Mesodermal cell (in vitro differentiated cells): Measurements from ENCODE around the gene GEMIN7. TPM values are rescaled to one million over a fixed set of nuclear protein-coding genes. Genes with fewer than 3 reads are reported as not detected.
A peak's percentile ranks its signal among the peaks of the same experiment; 100 is the strongest.

Experiments used
- H3K27ac ChIP-seq: 2 replicates; pipeline ENCODE4 v1.7.0; 2013; ENCODE audit warnings: mild to moderate bottlenecking, low read depth, low read length, moderate library complexity; ENCODE audit not compliant: severe bottlenecking
- H3K36me3 ChIP-seq: 2 replicates; pipeline ENCODE4 v1.7.1; 2013; ENCODE audit warnings: mild to moderate bottlenecking, low read length, moderate library complexity; ENCODE audit not compliant: control insufficient read depth, insufficient read depth
- H3K4me1 ChIP-seq: one replicate; pipeline ENCODE4 v1.7.1; 2013; ENCODE audit warnings: mild to moderate bottlenecking, low read length; ENCODE audit not compliant: insufficient read depth, control insufficient read depth, poor library complexity, severe bottlenecking
- H3K4me3 ChIP-seq: 2 replicates; pipeline ENCODE4 v1.7.0; 2013; ENCODE audit warnings: low read length, control low read depth, mild to moderate bottlenecking; ENCODE audit not compliant: insufficient read depth, poor library complexity, severe bottlenecking; ENCODE audit errors: extremely low read depth
- H3K9me3 ChIP-seq: 2 replicates; pipeline ENCODE4 v1.7.1; 2013; ENCODE audit warnings: mild to moderate bottlenecking, low read length, moderate library complexity; ENCODE audit not compliant: control insufficient read depth
- WGBS, 2 experiments: methylation state at CpG; one replicate each; pipeline ENCODE4 v1.1.5; 2013; ENCODE audit warnings: missing lambda C conversion rate in 2 of 2; ENCODE audit not compliant: insufficient coverage in 2 of 2; 5-methylcytosine and 5-hydroxymethylcytosine counted together
- polyA plus RNA-seq, 2 experiments: library from polyadenylated mRNA; stranded (reverse); fragments of 50-300 nt; gene quantifications; one replicate each; pipeline ENCODE4 v1.2.3, GENCODE V29; 2013

The GEMIN7 gene
- 37.5 TPM for polyA plus RNA-seq (2013, experiment 1 of 2)
- polyA plus RNA-seq (2013, experiment 2 of 2), result 30.2 TPM

- 0 to 1% methylated on average over 23 to 30 of the region's 61 CpGs for WGBS, 2 experiments
- Histone ChIP-seq H3K4me1 (peaks cover 12% of the 10 kb centered on the region), H3K4me3 (peak within 1 kb of the TSS; percentile 85), H3K9me3 (no peaks in the 10 kb centered on the region), H3K36me3 (peaks cover 20% of the 10 kb centered on the region), H3K27ac (peak within 1 kb of the TSS; percentile 33)
These were observed at the start of gene GEMIN7 for GRCh38 chr19:45079063-45079910. GEMIN7 (plus strand) TSS chr19:45079260; CDS start chr19:45090115, 10,855 bp downstream.

- H3K4me1 ChIP-seq, result no peaks in the 10 kb centered on the region
- 92 to 94% methylated on average over 4 of the region's 6 CpGs for WGBS, 2 experiments
These were observed 48.2 kb upstream of the GEMIN7 start for GRCh38 chr19:45030825-45031224.

GRCh38 chr19:45032421-45032820, 46.6 kb upstream of the GEMIN7 start:
- Histone ChIP-seq H3K4me1 (no peaks in the 10 kb centered on the region), H3K4me3 (no peak overlapping the region), H3K9me3 (no peaks in the 10 kb centered on the region), H3K27ac (no peak overlapping the region), H3K36me3 (peaks cover 14% of the 10 kb centered on the region)
- WGBS, 2 experiments, result 92 to 95% methylated on average over 18 of the region's 18 CpGs

More at GRCh38 chr19:45030825-45031224, 48.2 kb upstream of the GEMIN7 start:
- no peaks in the 10 kb centered on the region for H3K9me3 ChIP-seq
- H3K4me3 ChIP-seq, result no peak overlapping the region
- peaks cover 13% of the 10 kb centered on the region for H3K36me3 ChIP-seq
- H3K27ac ChIP-seq, result no peak overlapping the region

GRCh38 chr19:45035755-45036154, 43.3 kb upstream of the GEMIN7 start:
- Histone ChIP-seq H3K4me1 (peaks cover 11% of the 10 kb centered on the region), H3K4me3 (no peak overlapping the region), H3K9me3 (no peaks in the 10 kb centered on the region), H3K27ac (no peak overlapping the region), H3K36me3 (peaks cover 25% of the 10 kb centered on the region)
- 90 to 99% methylated on average over 5 to 6 of the region's 6 CpGs for WGBS, 2 experiments

GRCh38 chr19:45037393-45038169, 41.5 kb upstream of the GEMIN7 start:
- H3K4me1 ChIP-seq, result peaks cover 11% of the 10 kb centered on the region
- H3K27ac ChIP-seq, result no peak overlapping the region
- peaks cover 39% of the 10 kb centered on the region for H3K36me3 ChIP-seq
- H3K4me3 ChIP-seq, result no peak overlapping the region
- H3K9me3 ChIP-seq, result no peaks in the 10 kb centered on the region
- WGBS, 2 experiments, result 97 to 98% methylated on average over 22 to 28 of the region's 37 CpGs

- H3K27ac ChIP-seq, result peak within 1 kb of the TSS; percentile 95
- WGBS, 2 experiments, result 4 to 11% methylated on average over 25 to 55 of the region's 62 CpGs
- peak within 1 kb of the TSS; percentile 92 for H3K4me3 ChIP-seq
- H3K4me1 ChIP-seq, result peaks cover 11% of the 10 kb centered on the region
- H3K36me3 ChIP-seq, result peaks cover 50% of the 10 kb centered on the region
- no peaks in the 10 kb centered on the region for H3K9me3 ChIP-seq
These were observed 39.8 kb upstream of the GEMIN7 start, which contains the start of gene CLASRP for GRCh38 chr19:45038931-45039893. CLASRP (plus strand) TSS chr19:45039045; CDS start chr19:45040213, 1,168 bp downstream.

GRCh38 chr19:45040059-45040771, 38.8 kb upstream of the GEMIN7 start:
- 91 to 92% methylated on average over 16 to 19 of the region's 19 CpGs for WGBS, 2 experiments
- H3K36me3 ChIP-seq, result peaks cover 60% of the 10 kb centered on the region
- H3K9me3 ChIP-seq, result no peaks in the 10 kb centered on the region
- H3K4me3 ChIP-seq, result peak overlapping the region; percentile 92
- H3K4me1 ChIP-seq, result peaks cover 11% of the 10 kb centered on the region
- no peak overlapping the region for H3K27ac ChIP-seq

GRCh38 chr19:45041125-45041524, 37.9 kb upstream of the GEMIN7 start:
- H3K36me3 ChIP-seq, result peaks cover 69% of the 10 kb centered on the region

GRCh38 chr19:45045671-45046353, 33.2 kb upstream of the GEMIN7 start:
- 95% methylated on average over 9 to 14 of the region's 14 CpGs for WGBS, 2 experiments
- H3K36me3 ChIP-seq, result peaks cover 79% of the 10 kb centered on the region

More at GRCh38 chr19:45041125-45041524, 37.9 kb upstream of the GEMIN7 start:
- WGBS, 2 experiments, result 75 to 94% methylated on average over 2 of the region's 6 CpGs
- Histone ChIP-seq H3K27ac (no peak overlapping the region), H3K9me3 (no peaks in the 10 kb centered on the region), H3K4me1 (peaks cover 11% of the 10 kb centered on the region), H3K4me3 (no peak overlapping the region)

More at GRCh38 chr19:45045671-45046353, 33.2 kb upstream of the GEMIN7 start:
- H3K4me3 ChIP-seq, result no peak overlapping the region
- no peaks in the 10 kb centered on the region for H3K9me3 ChIP-seq
- no peaks in the 10 kb centered on the region for H3K4me1 ChIP-seq
- H3K27ac ChIP-seq, result peak overlapping the region; percentile 29
